GM21529 (cell line): Measurements from ENCODE around the gene SLC38A10.

Source experiments
- ATAC-seq: cut with Tn5 transposase; IDR thresholded peaks from one replicate; pipeline ENCODE4 v1.9.1; 2021; ENCODE audit not compliant: unreplicated experiment

SLC38A10 gene

GRCh38 chr17:81295031-81295675, at the start of gene SLC38A10:
SLC38A10 (minus strand) TSS chr17:81295307; CDS start chr17:81294921, 386 bp downstream.
- ATAC-seq = peak; percentile 78

GRCh38 chr17:81342269-81343070, 47.4 kb upstream of the SLC38A10 start:
- no peak for ATAC-seq

- no peak for ATAC-seq
Observed at GRCh38 chr17:81341516-81342268, 46.6 kb upstream of the SLC38A10 start.

- ATAC-seq = no peak
Observed at GRCh38 chr17:81340607-81341515, 45.8 kb upstream of the SLC38A10 start.

GRCh38 chr17:81339534-81340296, 44.6 kb upstream of the SLC38A10 start:
- ATAC-seq = no peak

GRCh38 chr17:81339191-81339533, 44.1 kb upstream of the SLC38A10 start:
- ATAC-seq = no peak

GRCh38 chr17:81338274-81339190, 43.4 kb upstream of the SLC38A10 start:
- no peak for ATAC-seq

GRCh38 chr17:81337476-81337879, 42.4 kb upstream of the SLC38A10 start:
- no peak for ATAC-seq

GRCh38 chr17:81336930-81337325, 41.8 kb upstream of the SLC38A10 start:
- no peak for ATAC-seq

GRCh38 chr17:81336296-81336929, 41.3 kb upstream of the SLC38A10 start:
- no peak for ATAC-seq

GRCh38 chr17:81335773-81336157, 40.7 kb upstream of the SLC38A10 start:
- ATAC-seq = no peak

GRCh38 chr17:81334987-81335772, 40.1 kb upstream of the SLC38A10 start:
- ATAC-seq = no peak

- no peak for ATAC-seq
Observed at GRCh38 chr17:81334391-81334901, 39.3 kb upstream of the SLC38A10 start.

GRCh38 chr17:81333616-81334368, 38.7 kb upstream of the SLC38A10 start:
- no peak for ATAC-seq

GRCh38 chr17:81332914-81333528, 37.9 kb upstream of the SLC38A10 start:
- no peak for ATAC-seq

- ATAC-seq = no peak
Observed at GRCh38 chr17:81332118-81332834, 37.2 kb upstream of the SLC38A10 start.
